NB4 (cell line): ENCODE data around the gene GRIK1.

ENCODE experiments used
- CTCF ChIP-seq: IDR thresholded peaks from one replicate; pipeline ENCODE4 v1.5.1; 2012; ENCODE audit warnings: low read depth, low read length
- MAX ChIP-seq: IDR thresholded peaks from 2 replicates; pipeline ENCODE4 v1.6.1; 2011; ENCODE audit warnings: low read depth, low read length
- MYC ChIP-seq: IDR thresholded peaks from 2 replicates; pipeline ENCODE4 v1.6.1; 2011; ENCODE audit warnings: low read depth, low read length
- POLR2A ChIP-seq: IDR thresholded peaks from 2 replicates; pipeline ENCODE4 v1.6.1; 2011; ENCODE audit warnings: mild to moderate bottlenecking; ENCODE audit not compliant: insufficient read length; ENCODE audit errors: extremely low read depth

- TF ChIP-seq CTCF (no peak), POLR2A (no peak), MYC (no peak), MAX (no peak)
Measured at GRCh38 chr21:29940361-29940760, 565 bp upstream of the GRIK1 start.
